NCI-H524 treated with DMSO at 0.1 percent for 48 hours (cell line): ENCODE data around the gene RCAN1.

Experiments
- DNase-seq: peaks from one replicate; lab custom pipeline; 2025; lab: John Stamatoyannopoulos, UW

The RCAN1 gene

DNA sequence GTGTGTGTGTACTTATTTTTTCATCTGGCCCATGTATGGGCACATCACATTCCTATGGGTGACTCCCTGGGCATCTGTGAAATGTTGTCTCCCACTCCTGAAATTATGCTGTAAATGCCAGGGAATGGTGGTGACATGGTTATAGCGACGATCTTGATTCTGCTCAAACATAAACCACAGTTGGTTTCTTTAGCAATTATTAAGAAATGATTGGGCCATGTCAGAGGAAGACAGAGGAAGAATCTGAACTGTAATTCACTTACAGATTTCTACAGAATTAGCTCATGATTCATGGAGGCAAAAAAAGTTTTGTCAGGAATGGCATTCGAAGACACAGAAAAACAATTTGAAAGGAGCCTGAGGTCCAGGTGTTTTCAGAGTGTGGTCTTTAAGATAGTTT lies 77.1 kb downstream of the RCAN1 start:
- DNase-seq = no peak

DNA sequence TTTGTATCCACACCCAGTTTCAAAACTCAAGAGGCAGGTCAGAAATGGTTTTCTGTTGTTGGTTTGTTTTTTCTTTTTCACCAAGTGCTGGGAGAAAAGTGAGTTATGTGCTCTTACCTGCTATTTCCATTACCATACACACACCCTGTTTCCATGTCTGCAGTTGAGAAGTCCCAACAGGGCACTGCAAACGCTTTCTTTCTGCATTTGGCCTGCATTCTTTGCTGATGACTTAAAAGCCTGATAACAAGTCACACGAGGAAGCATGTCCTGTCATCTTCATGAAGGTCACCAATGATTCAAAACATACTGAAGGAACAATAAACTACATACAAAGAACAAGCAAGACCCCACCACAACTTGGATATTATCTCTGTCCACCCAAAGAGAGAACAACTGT lies 78.1 kb downstream of the RCAN1 start:
- DNase-seq = no peak

DNA sequence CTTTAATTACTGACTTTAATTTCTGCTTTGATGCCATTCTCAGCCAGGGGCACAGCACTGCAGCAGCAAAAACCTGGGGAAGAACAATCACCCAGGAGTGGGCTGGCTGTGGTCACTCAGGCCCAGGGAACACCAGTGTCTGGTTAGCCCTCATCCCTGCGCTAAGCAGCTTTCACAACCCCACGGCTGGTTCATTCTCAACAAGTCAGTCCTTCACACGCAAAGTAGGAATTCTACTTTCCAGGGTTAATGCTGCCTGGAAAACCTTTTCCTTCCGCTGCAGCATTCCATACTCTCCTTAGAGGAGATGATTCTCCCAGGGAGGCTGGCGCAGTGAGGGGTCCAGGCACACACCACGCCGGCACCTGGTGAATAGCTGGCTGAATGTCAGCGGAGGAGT lies 78.6 kb downstream of the RCAN1 start:
- DNase-seq = no peak

DNA sequence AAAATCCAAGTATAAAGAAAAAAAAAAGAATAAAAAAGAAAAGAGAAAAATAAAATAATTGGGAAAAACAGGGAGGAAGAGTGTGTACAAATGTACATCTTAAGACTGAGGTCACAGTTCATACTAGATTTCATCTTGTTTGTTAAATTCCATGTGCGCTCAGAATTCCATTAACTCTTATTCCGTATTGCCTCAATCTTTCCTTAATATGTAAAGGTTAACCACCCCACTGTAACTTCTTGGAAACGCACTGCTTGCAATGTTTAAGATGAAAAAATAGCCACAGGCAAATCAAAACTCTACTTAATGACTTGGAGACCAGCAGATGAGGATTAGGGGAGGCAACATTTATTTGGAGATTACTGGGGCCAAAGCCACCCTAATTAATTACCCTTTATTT lies 79.0 kb downstream of the RCAN1 start:
- DNase-seq = no peak

DNA sequence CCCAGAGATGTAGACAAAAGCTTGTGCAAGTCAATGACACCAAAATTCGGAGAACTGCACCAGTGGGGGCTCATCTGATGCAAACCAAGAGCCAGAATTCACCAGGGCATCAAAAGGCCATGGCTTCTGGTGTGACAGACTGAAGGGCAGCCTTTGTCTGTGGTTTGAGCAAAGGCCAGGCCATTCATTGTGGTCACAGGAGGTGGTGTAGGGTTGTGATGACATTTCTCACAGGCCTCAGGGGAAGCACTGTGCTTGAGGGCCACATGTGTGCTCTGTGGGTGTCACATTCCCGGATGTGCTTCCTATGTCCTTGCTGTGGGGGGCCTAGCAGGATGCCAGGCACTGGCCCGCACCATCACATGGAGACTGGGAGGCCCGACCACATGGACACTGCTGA lies 80.4 kb downstream of the RCAN1 start:
- DNase-seq = no peak

DNA sequence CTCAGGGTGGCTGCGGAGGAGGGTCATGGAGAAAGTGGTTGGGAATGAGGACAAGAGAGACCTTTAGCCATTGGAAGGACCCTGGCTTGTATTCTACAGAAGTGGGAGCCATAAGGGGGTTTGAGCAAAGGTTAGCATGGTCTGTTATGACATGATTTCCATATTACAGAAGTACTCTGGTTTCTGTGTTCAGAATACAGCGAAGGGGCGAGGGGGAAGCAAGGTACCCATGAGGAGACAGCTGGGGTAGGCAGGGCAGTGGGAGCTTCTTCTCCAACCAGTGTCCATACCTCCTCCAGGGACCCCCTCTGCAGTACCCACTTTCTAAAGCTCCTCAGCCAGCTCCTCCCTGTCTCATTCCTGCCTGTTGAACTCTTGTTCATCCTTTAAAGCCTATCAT lies 81.0 kb downstream of the RCAN1 start:
- no peak for DNase-seq

DNA sequence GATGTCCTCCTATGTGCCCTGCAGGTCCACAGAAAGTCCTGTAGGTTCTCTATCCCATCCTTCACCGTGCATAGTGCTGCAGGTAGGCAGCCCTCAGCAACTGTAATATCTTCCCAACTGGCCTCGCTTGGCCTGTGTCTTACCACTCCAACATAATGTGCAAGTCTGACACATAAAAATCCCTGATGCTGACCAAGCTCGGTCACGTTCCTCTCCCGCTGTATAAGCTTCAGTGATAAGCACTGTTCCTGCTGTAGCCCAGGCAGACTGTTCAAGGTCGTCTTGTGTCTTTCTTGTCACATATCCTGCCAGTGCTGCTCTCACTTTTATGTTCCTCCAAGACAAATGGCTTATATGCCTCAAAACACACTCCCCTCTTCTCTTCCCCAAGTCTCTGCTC lies 83.5 kb downstream of the RCAN1 start:
- DNase-seq = no peak

DNA sequence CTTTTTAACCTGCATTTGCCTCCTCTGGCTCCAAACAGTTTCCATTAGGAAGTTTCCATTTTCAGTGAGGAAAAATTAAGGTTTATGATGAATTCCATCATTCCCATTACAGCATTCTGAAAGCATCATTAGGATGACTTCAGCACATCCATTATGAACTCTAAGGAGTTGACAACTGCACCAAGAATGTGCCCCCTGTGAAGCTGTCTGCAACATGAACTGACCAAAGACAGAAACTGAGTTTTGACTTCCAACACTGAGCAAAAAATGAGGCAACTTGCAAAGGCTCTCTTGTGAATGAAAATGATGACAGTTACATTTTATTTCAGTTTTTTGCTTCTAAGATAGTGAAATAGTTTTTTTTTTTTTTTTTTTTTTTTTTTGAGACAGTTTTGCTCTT lies 84.7 kb downstream of the RCAN1 start:
- no peak for DNase-seq

DNA sequence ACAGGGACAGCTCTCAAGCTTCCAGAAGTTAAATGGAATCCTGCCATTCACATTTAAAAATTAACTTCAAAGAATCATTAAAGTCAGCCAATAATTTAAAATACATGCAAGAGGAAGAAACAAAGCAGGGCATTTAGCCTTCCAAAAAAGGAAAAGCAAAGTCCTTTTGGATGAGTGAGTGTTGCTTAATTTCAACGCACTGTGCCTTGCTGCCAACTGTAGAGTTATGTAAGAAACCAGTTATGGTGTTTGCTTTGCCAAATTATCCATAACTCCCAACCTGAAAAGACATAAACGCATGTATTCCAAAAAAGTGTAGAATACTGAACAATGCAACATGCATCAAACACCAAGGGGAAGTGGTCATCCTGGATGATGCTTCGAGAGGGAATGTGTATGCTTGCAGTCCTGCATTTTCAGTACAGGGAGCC lies 86.8 kb downstream of the RCAN1 start:
- no peak for DNase-seq

DNA sequence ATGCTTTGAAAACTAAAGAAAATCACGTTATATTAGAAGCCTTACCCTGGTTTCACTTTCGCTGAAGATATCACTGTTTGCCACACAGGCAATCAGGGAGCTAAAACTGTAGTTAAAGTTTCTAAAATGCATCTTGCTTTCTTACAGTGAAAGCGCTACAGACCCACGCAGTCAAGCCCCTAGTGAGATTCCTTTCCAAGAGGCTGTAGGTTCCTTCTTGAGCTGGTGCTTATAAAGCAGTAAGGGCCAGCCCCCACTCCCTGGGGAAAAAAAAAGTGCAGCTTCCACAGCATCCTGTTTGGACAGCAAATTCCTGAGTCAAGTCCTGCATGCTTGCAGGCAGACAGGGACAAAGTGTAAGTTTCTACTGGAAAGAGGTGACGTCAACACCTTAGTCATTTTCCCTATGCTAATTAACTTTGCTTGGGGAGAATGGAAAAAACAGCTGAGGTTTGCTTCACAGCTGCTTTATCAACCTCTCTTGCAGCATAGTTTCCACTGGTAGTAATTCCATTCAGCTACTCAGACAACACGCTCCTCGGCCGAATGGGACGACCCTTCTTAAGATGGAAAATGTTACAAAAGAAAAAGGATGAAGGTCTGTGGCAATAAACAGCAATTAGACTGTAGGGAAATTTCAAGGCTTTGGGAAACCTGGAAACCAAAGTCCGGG lies 88.2 kb downstream of the RCAN1 start:
- DNase-seq = no peak

DNA sequence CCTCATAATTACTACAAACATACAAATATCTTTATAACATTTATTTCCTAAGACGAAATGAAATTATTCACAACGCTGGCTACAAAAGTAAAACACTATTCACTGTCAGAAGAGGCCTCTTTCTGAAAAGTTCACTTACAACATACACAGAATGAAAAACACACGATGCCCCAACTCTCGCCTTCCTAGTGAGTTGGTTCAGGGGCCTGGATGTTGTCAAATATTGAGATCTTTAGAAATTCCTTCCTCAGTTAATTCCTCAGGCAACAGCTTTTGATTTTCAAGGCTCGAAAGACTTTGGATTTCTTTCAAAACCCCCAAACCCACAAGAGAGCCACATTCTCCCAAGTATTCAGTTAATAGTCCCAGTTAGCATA lies 88.7 kb downstream of the RCAN1 start:
- DNase-seq = no peak

DNA sequence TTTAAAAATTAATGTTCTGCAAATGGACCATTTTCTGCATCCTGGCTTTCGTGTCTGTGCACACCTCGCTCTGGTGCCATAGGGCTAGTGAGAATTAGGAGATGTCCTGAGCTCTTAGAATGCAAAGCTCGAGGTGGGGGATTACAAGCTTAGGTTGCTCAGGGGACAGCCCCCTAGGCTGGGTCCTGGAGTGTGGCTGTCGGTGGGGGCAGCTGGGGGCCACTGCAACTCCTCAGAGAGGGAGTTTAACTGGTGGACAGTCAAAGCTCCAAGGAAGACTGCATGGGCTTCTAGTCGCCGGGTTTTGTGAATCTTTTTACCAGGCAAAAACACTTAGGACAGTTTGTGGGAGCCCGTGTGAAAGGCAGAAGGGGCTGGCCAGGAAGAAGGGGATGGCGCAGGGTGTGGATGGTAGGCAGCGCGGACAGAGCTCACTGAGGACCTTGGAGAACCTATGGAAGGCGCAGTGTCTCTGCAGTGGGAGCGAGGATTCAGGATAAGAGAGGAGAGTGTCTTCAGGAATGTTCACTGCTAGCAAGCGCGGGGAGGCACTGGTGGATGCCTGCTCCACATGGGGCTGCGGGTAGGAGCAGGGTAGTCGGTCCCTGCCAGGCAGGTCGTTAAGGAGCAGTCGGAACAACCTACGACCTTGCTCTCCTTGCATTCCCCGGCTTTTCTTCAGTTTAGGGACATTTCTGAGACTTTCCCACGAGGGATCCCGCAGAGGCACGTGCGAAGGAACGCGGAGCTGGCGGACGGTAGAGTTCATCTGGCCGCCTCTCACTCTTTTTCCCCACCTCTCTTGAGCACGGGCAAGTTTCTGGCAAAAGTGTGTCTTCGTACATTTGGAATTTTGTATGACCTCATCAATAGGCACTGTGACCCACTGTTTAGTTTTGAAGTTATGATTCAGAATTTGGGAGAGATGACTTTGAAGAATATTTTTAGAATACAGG lies 90.0 kb downstream of the RCAN1 start:
- no peak for DNase-seq

DNA sequence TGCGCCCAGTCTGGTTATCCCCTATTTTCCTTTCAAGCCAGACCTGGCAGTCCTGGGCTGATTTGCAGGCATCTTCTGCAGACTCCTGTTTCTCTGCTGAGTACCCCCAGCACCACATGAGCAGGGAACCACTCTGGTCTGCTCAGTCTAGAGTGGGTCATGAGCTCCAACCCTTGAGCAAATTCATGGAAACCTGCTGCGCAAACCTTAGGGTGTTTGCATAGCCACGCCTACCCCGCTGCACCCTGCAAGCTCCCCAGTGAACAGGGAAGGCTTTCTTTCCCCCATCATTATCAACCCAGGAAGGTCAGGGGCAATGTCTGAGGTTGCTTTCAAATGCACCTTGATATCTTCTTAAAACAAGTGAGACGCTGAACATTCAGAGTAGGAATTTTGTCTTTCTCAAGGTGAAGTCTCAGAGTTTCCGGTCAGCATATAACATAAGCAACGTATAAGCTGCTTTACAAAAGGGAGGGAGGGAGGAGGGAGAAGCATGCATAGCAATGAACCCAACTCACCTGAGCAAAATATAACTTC lies 91.8 kb downstream of the RCAN1 start:
- no peak for DNase-seq

DNA sequence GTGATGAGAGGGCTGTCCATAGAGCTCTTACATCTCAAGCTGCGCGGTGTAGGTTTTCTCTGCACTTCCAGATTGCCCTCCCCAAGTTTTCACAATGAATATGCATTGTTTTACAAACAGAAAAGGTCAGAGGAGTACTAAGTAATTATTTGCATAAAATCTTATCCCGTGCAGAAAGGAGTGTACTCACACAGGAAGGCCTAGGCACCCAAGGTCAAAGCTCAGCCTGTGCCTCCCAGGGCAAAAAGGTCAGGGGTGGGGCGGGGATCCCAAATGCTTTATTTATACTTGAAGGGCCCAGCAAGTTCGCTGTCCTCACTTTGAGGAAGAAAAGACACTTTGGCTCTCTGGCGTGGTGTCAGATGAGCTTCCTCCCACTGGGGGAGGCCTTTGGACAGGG lies 92.6 kb downstream of the RCAN1 start:
- DNase-seq = no peak

DNA sequence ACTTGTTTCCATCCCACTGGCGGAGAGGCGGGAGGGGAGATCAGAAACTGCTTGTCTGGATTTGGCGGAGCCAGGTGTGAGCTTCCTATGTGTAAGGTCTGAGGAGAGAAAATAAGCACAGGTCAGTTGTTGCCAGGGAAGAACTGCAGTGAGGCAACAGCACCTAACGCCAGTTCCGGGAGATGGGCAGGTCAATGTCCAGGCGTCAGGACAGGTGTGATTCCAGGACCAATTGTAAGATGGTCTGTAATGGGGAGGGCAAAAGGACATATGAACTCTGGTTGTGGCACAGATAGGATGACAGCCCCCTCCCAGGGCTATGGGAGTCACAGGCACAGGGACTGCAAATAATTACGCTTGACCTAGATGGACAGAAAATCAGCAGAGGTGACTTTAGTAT lies 93.4 kb downstream of the RCAN1 start:
- DNase-seq = no peak

DNA sequence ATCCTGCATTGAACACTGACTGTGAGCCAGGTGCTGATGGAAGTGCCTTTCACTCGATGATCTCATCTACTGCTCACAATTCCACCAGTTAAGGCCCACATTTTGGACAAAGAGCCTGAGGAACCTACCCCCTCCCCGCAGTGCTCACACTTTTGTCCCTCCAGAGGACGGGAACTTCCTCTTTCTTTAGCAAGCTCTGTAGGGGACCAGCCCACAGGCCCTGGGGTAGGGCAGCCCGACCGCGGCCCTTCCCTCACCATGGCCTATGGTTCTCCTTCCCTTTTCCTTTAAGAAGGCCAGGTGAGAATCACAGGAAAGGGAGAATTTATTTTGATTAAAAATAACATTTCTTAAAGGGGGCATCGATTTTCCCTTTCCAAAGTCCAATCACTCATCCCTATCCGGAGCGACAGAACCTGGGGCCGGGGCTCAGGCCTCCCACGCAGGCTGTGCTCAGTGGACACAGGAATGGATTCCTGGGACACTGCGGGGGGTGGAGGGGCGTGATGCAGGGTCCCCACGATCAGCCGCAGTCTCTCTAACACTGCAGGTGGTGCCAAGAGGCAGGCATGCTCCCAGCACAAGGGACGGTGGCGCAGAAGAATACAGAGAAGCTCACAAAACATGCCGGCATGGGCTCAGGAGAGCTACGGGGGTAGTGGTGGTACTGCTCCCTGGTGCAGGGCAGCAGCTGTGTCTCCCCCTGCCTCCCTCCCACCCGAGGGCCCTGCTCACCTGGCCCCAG lies 94.0 kb downstream of the RCAN1 start:
- no peak for DNase-seq

DNA sequence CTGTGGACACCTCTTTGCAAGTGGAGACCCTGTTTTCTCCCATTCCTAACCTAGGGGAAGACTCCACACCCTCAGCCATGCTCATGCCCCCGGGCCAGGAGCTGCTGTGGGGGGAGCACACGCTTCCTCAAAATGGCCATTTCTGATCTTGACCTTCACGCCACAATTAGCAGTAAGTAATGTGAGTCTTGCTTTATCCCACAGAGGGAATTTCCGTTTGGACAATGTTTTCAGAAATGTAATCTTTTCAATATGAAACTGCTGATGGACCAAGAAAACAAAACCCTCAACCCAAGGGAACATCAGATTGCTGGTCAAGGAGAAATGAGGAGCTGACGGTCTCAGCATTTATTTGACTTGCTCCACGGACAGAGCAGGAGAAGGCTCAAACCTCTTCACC lies 94.6 kb downstream of the RCAN1 start:
- DNase-seq = no peak

DNA sequence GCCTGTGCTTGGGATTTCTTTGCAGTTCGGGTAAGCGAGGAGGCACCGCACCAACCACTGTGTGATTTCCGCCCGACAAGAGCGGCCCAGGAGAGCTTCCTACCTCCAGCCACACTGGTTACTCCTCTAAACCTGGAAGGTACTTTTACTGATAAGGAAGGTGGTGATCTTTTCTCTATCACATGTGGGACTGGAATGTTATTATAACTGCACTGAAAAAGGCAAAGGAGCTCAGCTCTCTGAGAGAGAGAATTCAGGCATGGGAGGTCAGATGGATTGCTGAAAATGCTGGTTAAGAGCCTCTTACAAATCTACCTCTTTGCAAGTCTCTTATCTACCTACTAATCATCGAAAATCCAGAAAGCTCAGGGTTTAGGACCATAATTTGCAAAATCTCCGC lies 95.2 kb downstream of the RCAN1 start:
- no peak for DNase-seq

DNA sequence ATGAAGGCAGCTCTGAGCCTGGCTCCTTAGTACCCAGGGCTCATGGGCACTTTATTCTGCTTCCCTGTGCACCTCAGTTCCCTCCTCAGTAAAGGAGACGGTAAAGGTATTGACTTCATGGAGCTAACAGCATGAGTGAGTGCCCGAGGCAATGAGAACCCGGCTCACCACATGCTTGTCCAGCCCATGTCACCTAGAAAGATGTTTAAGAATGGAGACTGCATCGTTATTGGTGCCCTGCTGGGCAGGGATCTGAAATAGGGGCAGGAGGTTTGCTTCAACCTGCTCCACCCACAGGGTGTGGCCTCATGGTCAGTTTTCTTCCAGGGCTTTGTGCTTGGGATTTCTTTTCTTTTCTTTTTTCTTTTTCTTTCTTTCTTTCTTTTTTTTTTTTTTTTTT lies 95.9 kb downstream of the RCAN1 start:
- DNase-seq = no peak

DNA sequence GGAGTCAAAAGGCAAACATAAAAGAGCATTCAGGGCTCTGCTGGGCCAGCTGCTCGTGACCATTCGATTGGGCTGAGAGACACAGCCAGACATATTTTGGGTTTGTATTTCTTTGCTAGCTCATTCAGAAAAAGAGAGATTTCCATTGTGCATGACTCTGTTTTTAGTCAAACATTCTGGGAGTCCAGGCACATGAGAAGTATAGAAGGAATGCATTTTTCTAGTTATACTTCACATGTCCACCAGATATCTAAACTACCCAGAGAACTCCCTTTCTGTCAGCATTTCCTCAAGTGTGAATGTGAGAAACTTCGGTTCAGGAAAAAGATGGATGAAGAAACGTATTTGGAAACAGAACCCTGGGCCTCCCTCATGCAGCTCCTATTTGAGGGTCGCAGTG lies 96.6 kb downstream of the RCAN1 start:
- no peak for DNase-seq

DNA sequence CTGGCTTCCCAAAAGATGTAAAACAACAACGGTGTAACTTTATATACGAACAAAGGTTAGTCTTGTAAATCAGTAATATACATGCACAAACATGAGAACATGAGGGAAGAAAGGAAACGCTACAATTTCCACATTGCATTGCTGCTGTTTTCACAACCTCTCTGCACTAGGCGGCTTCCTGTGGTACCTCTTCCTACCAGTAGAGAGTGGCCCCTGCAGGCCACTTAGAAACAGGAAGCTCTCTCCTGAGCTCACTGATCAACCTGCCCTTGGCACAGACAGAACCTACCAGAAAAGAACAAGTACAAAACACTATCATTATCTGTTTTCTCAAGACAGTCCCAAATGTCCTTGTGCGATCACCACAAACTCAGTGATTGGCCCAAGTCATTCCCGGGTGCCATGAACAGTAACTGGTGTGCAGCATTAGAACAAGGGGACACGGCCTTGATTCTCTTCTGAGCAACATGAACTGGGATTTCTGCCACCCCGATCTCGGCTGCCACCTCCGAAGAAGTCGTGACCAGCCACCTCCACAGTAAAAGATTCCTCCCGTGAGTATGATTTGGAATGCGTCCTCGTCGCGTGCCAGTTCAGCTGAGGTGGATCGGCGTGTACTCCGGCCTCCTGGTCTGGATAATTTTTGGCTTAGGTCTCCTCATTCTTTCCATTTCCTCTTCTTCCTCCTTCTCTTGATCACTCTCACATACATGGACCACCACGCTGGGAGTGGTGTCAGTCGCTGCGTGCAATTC lies 97.2 kb downstream of the RCAN1 start:
- DNase-seq = no peak

DNA sequence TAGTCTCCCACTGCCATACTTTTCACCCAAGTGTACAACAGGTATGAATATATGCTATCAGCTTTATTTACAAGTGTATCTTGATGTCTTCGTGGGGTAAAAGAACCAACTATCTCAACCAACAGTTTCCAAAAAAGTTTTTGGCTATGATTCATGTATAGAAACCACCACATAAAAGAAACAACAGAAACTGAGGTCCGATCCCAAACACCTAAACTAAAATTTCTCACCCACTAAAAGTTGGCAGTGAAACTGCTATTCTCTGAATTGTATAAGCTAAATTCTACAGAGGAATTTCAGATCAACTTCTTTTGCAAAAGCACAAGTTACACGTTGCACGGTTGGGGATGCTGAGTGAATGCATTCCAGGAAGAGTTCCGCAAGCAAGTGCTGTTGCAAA lies 97.9 kb downstream of the RCAN1 start:
- no peak for DNase-seq
